Pancreas (tissue), 10 donors: ENCODE results near the gene MLEC. TPM values are rescaled to one million over a fixed set of nuclear protein-coding genes. Genes with fewer than 3 reads are reported as not detected.
A peak's percentile ranks its signal among the peaks of the same experiment; 100 is the strongest.

Source experiments
- ATAC-seq, 4 donors: fragments of 200-7000 bp; cut with Tn5 transposase; one replicate each; pipeline versions ENCODE4 v1.8.0 to v1.9.1; 2020; ENCODE audit warnings: mild to moderate bottlenecking in 4 of 4, moderate library complexity in 4 of 4
- DNase-seq, 6 donors: peaks; one replicate each; pipeline ENCODE4 v3.0.0-alpha.2; 2020
- FAIRE-seq: peaks from 2 replicates; lab custom pipeline; 2012; peaks lifted over from hg19 to GRCh38; lab: Jason Lieb, UNC
- H3K27ac ChIP-seq, 4 donors: fragments of 200-600 bp; sonication (generic); 1 replicate in 3 of 4; 2 replicates in 1 of 4; pipeline versions ENCODE4 v1.5.0 to v1.8.0; 2020
- H3K27me3 ChIP-seq, 4 donors: fragments of 200-600 bp; one replicate each; pipeline ENCODE4 v1.8.0; 2021
- H3K36me3 ChIP-seq, 3 donors: fragments of 200-600 bp; sonication (generic) in 1 of 3; one replicate each; pipeline versions ENCODE4 v1.5.0 to v1.8.0; 2020 to 2021
- H3K4me1 ChIP-seq, 3 donors: fragments of 200-600 bp; one replicate each; pipeline ENCODE4 v1.8.0; 2021
- H3K4me3 ChIP-seq, 4 donors: fragments of 200-600 bp; sonication (generic) in 2 of 4; one replicate each; pipeline versions ENCODE4 v1.5.0 to v1.8.0; 2020 to 2021
- H3K9me3 ChIP-seq, 4 donors: fragments of 200-600 bp; one replicate each; pipeline ENCODE4 v1.8.0; 2021
- whole genome bisulfite sequencing, 2 donors: extraction: QIAGEN DNeasy Blood & Tissue Kit; methylation state at CpG; one replicate each; pipeline ENCODE4 v1.1.7; 2013; 5-methylcytosine and 5-hydroxymethylcytosine counted together
- intact Hi-C, 3 donors: fragments of 100-400 bp; cut with DNase I; formaldehyde crosslinking; loops; one replicate each; pipeline versions ENCODE4 v1.11.1 to v1.14.2; 2022
- polyA plus RNA-seq, 2 donors: library from polyadenylated mRNA; stranded (reverse); fragments of 200-250 nt; gene quantifications; one replicate each; pipeline ENCODE4 v1.2.3, GENCODE V29; 2013
- total RNA-seq, 6 donors: library from RNA; stranded (reverse); fragmentation: NEBNext Ultra II Directional in 4 of 6; extraction: Animal tissue kit (Norgen Biotek cat#: 25700) in 4 of 6; gene quantifications; one replicate each; pipeline versions ENCODE4 v1.2.1 to v1.2.4, GENCODE V29; 2021 to 2023
- TF ChIP-seq, protein P1 (sequence below), 4 donors: fragments of 200-600 bp; sonication (generic) in 3 of 4; IDR thresholded peaks; one replicate each; pipeline versions ENCODE4 v1.5.0 to v1.8.0; 2021; ENCODE audit warnings: antibody characterized with exemption in 4 of 4
- donor health status: healthy with polysubstance abuse.
- donor health status: DM: no; HTN: no; CAD: no; lungs with moderate emphysema.
- donor health status: DM: no; HTN: no; CAD: no.
- donor health status: control.
- donor health status: control.
- donor health status: Bipolar disorder and iron deficiency.
- donor health status: DM: yes; HTN: yes; CAD: no.
- donor health status: DM: no; HTN: no; CAD: no.
- donor health status: DM: no; HTN: no; CAD: no.
- donor health status: DM: yes; HTN: yes; CAD: no.

MLEC gene, protein sequence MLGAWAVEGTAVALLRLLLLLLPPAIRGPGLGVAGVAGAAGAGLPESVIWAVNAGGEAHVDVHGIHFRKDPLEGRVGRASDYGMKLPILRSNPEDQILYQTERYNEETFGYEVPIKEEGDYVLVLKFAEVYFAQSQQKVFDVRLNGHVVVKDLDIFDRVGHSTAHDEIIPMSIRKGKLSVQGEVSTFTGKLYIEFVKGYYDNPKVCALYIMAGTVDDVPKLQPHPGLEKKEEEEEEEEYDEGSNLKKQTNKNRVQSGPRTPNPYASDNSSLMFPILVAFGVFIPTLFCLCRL
- total RNA-seq (100 to 1,000 TPM in 3 of 6 donors, 10 to 100 TPM in 3; 66.8 to 124 (median 100) TPM), polyA plus RNA-seq (10 to 100 TPM; 25.8 to 33.6 TPM)

- Histone ChIP-seq H3K4me1 (peaks cover 11 to 26% (median 16%) of the 10 kb centered on the region in 3 donors), H3K27me3 (no peaks in the 10 kb centered on the region), H3K27ac (peak within 1 kb of the TSS; percentile 74 to 88 (median 86)), H3K9me3 (no peaks in the 10 kb centered on the region), H3K36me3 (no peaks in the 10 kb centered on the region), H3K4me3 (peak within 1 kb of the TSS; percentile 74 to 99 (median 96))
- WGBS, 2 donors = 0 to 1% methylated on average over 63 to 84 of the region's 84 CpGs
- TF ChIP-seq, protein P1, sequence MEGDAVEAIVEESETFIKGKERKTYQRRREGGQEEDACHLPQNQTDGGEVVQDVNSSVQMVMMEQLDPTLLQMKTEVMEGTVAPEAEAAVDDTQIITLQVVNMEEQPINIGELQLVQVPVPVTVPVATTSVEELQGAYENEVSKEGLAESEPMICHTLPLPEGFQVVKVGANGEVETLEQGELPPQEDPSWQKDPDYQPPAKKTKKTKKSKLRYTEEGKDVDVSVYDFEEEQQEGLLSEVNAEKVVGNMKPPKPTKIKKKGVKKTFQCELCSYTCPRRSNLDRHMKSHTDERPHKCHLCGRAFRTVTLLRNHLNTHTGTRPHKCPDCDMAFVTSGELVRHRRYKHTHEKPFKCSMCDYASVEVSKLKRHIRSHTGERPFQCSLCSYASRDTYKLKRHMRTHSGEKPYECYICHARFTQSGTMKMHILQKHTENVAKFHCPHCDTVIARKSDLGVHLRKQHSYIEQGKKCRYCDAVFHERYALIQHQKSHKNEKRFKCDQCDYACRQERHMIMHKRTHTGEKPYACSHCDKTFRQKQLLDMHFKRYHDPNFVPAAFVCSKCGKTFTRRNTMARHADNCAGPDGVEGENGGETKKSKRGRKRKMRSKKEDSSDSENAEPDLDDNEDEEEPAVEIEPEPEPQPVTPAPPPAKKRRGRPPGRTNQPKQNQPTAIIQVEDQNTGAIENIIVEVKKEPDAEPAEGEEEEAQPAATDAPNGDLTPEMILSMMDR (IDR thresholded peaks at IDR 0.05) = no peak
- ATAC-seq = peak; percentile 85 to 93 (median 88)
- no peak for FAIRE-seq
- intact Hi-C loops = no loop called here
- peak; percentile 97 to 99 (median 98) for DNase-seq
Observed at GRCh38 chr12:120686690-120687577, at the start of gene MLEC. TSS of gene MLEC (plus strand) at chr12:120687149. CDS start at chr12:120687297, 148 bp downstream.

GRCh38 chr12:120639771-120640721 is 46.9 kb upstream of the MLEC start, which contains the start of gene CABP1:
TSS of gene CABP1 (plus strand) at chr12:120640626. CDS start at chr12:120640686, 60 bp downstream.
- DNase-seq (peak; percentile 27 to 84 (median 52)), FAIRE-seq (no peak), ATAC-seq (peak; percentile 60 to 85 (median 77))
- Histone ChIP-seq H3K36me3 (no peaks in the 10 kb centered on the region), H3K4me1 (peaks cover 0 to 5% (median 4%) of the 10 kb centered on the region in 3 donors), H3K4me3 (peak within 1 kb of the TSS; percentile 11 to 55 (median 33)), H3K27me3 (peaks cover 0 to 11% (median 0%) of the 10 kb centered on the region in 4 donors), H3K9me3 (no peaks in the 10 kb centered on the region), H3K27ac (no peak within 1 kb of the TSS)
- intact Hi-C loops = loop anchor here in 1 of 3 donors (10.0 kb wide), 2 partner anchors 55 to 75 kb away; partner anchors contain the start of genes POP5 and UNC119B
- 10 to 14% methylated on average over 39 to 56 of the region's 56 CpGs for WGBS, 2 donors
- TF ChIP-seq, protein P1 (IDR thresholded peaks at IDR 0.05) = peak in 2 of 4 donors; percentile 15 to 30

GRCh38 chr12:120640861-120641833 is 45.8 kb upstream of the MLEC start:
- peaks cover 0 to 11% (median 0%) of the 10 kb centered on the region in 4 donors for H3K27me3 ChIP-seq
- H3K4me1 ChIP-seq = peaks cover 0 to 5% (median 4%) of the 10 kb centered on the region in 3 donors
- TF ChIP-seq, protein P1 (IDR thresholded peaks at IDR 0.05) = no peak
- no peak overlapping the region for H3K27ac ChIP-seq
- 1 to 2% methylated on average over 42 to 115 of the region's 115 CpGs for WGBS, 2 donors
- ATAC-seq (peak; percentile 91 to 94 (median 93)), DNase-seq (peak; percentile 49 to 91 (median 68)), FAIRE-seq (no peak)
- peak overlapping the region; percentile 11 to 55 (median 33) for H3K4me3 ChIP-seq
- H3K9me3 ChIP-seq = no peaks in the 10 kb centered on the region
- intact Hi-C loops = loop anchor here in 1 of 3 donors (10.0 kb wide), 2 partner anchors 56 to 74 kb away; partner anchors contain the start of genes POP5 and UNC119B
- H3K36me3 ChIP-seq = no peaks in the 10 kb centered on the region
